Left lung (tissue), 10 donors: Measurements from ENCODE around the gene C9orf43. TPM values are rescaled to one million over a fixed set of nuclear protein-coding genes. Genes with fewer than 3 reads are reported as not detected.
A peak's percentile ranks its signal among the peaks of the same experiment; 100 is the strongest.
"Not testable (repeated sequence)": the region's sequence is repeated elsewhere in the genome, so short reads cannot be mapped to it uniquely, and the experiment has no call there.

Experiments used
- ATAC-seq: fragments of 200-7000 bp; cut with Tn5 transposase; one replicate; pipeline ENCODE4 v1.9.1; 2020; ENCODE audit warnings: moderate library complexity
- DNase-seq, 4 donors: peaks; one replicate each; pipeline ENCODE4 v3.0.0-alpha.2; 2013 to 2020
- H3K27ac ChIP-seq, 2 donors: fragments of 200-600 bp; sonication (generic) in 1 of 2; one replicate each; pipeline versions ENCODE4 v1.5.0 to v1.8.0; 2020 to 2021
- H3K27me3 ChIP-seq, 2 donors: fragments of 200-600 bp; sonication (generic) in 1 of 2; one replicate each; pipeline versions ENCODE4 v1.5.0 to v1.8.0; 2020 to 2021
- H3K36me3 ChIP-seq, 2 donors: fragments of 200-600 bp; sonication (generic) in 1 of 2; one replicate each; pipeline versions ENCODE4 v1.5.0 to v1.8.0; 2020 to 2021
- H3K4me1 ChIP-seq, 2 donors: fragments of 200-600 bp; one replicate each; pipeline ENCODE4 v1.8.0; 2021
- H3K4me3 ChIP-seq, 2 donors: fragments of 200-600 bp; sonication (generic) in 1 of 2; one replicate each; pipeline versions ENCODE4 v1.5.0 to v1.8.0; 2020 to 2021; ENCODE audit warnings: mild to moderate bottlenecking in 1 of 2
- H3K9me3 ChIP-seq, 2 donors: fragments of 200-600 bp; sonication (generic) in 1 of 2; one replicate each; pipeline versions ENCODE4 v1.5.0 to v1.8.0; 2020 to 2021
- CTCF ChIP-seq, 2 donors: fragments of 200-600 bp; sonication (generic) in 1 of 2; IDR thresholded peaks; one replicate each; pipeline versions ENCODE4 v1.5.0 to v1.8.0; 2021; ENCODE audit warnings: antibody characterized with exemption in 2 of 2
- intact Hi-C, 2 donors: fragments of 100-400 bp; cut with DNase I; formaldehyde crosslinking; loops; one replicate each; pipeline versions ENCODE4 v1.11.2 to v1.14.2; 2022
- polyA plus RNA-seq, 6 donors: library from polyadenylated mRNA; unstranded; fragments of 120-200 nt; gene quantifications; one replicate each; pipeline ENCODE4 v1.2.1, GENCODE V29; 2013; ENCODE audit not compliant: insufficient read length in 6 of 6
- total RNA-seq, 2 donors: library from RNA; stranded (reverse); fragmentation: NEBNext Ultra II Directional; extraction: Animal tissue kit (Norgen Biotek cat#: 25700); gene quantifications; one replicate each; pipeline ENCODE4 v1.2.1, GENCODE V29; 2021
- donor health status: DM: no; HTN: yes; CAD: no.
- donor health status: DM: no; HTN: no; CAD: no.

The C9orf43 gene
- total and polyA plus RNA-seq, 8 donors: 0.47 to 1.2 (median 0.74) TPM

DNA sequence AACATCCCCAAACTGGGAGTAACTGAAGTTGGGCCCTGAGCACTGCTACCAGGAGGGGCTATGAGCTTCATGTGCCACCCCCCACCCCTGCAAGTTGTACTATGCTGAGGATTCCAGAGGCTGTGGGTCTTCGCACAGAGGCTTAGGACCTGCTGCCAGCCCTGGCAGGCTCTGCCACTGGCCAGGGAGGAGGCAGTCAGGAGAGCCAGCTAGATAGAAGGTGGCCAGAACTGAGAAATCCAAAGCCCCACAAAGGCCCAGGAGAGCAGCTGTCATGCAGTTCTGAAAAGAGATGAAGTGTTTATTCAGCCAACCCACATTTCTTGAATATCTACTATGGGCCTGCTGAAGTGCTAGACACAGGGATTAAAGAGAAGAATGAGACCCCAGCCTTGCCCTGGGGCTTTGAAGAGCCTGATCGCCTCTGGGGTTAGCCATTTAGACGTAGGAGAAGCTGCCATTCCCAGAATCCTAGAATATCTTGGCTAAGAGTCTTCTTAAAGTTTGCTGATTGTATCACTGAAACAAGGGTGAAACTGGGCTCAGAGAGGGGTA lies 10.8 kb upstream of the C9orf43 start:
- no peak overlapping the region for H3K4me3 ChIP-seq
- intact Hi-C loops: no loop called here

GRCh38 chr9:113401027-113401792 lies 9.3 kb upstream of the C9orf43 start, which contains the start of gene ALAD:
ALAD (minus strand) TSS chr9:113401284; CDS start chr9:113393559, 7,725 bp downstream.
- H3K9me3 ChIP-seq: no peaks in the 10 kb centered on the region
- peak; percentile 99 for ATAC-seq
- intact Hi-C loops: no loop called here
- no peaks in the 10 kb centered on the region for H3K27me3 ChIP-seq
- H3K4me3 ChIP-seq: peak within 1 kb of the TSS; percentile 70 to 81
- H3K27ac ChIP-seq: peak within 1 kb of the TSS; percentile 74 to 83
- H3K36me3 ChIP-seq: no peaks in the 10 kb centered on the region
- H3K4me1 ChIP-seq: peaks cover 8 to 52% of the 10 kb centered on the region in 2 donors
- DNase-seq: peak; percentile 98 to 100 (median 100)
- TF ChIP-seq CTCF (IDR thresholded peaks at IDR 0.05): peak; percentile 91 to 100

More for the DNA sequence above, 10.8 kb upstream of the C9orf43 start:
- Histone ChIP-seq H3K4me1 (peaks cover 8 to 52% of the 10 kb centered on the region in 2 donors), H3K9me3 (no peaks in the 10 kb centered on the region), H3K27me3 (no peaks in the 10 kb centered on the region), H3K27ac (no peak overlapping the region), H3K36me3 (no peaks in the 10 kb centered on the region)
- ATAC-seq: no peak
- TF ChIP-seq CTCF (IDR thresholded peaks at IDR 0.05): no peak
- DNase-seq: no peak

- H3K4me3 ChIP-seq: no peak overlapping the region
- H3K9me3 ChIP-seq: no peaks in the 10 kb centered on the region
- DNase-seq: no peak
- ATAC-seq: no peak
- H3K27ac ChIP-seq: peak overlapping the region in 1 of 2 donors; percentile 73
- H3K4me1 ChIP-seq: peaks cover 8 to 70% of the 10 kb centered on the region in 2 donors
- intact Hi-C loops: no loop called here
- peaks cover 0 to 15% of the 10 kb centered on the region in 2 donors for H3K36me3 ChIP-seq
- no peaks in the 10 kb centered on the region for H3K27me3 ChIP-seq
- no peak for TF ChIP-seq CTCF (IDR thresholded peaks at IDR 0.05)
Measured at GRCh38 chr9:113403646-113404045, 6.9 kb upstream of the C9orf43 start.

GRCh38 chr9:113406353-113406752 lies 4.2 kb upstream of the C9orf43 start:
- H3K4me3 ChIP-seq, H3K27me3 ChIP-seq, H3K9me3 ChIP-seq, DNase-seq, ATAC-seq, intact Hi-C loops: not testable (repeated sequence)
- peak overlapping the region in 1 of 2 donors; percentile 30 for H3K27ac ChIP-seq
- peaks cover 0 to 21% of the 10 kb centered on the region in 2 donors for H3K36me3 ChIP-seq
- peaks cover 5 to 61% of the 10 kb centered on the region in 2 donors for H3K4me1 ChIP-seq

DNA sequence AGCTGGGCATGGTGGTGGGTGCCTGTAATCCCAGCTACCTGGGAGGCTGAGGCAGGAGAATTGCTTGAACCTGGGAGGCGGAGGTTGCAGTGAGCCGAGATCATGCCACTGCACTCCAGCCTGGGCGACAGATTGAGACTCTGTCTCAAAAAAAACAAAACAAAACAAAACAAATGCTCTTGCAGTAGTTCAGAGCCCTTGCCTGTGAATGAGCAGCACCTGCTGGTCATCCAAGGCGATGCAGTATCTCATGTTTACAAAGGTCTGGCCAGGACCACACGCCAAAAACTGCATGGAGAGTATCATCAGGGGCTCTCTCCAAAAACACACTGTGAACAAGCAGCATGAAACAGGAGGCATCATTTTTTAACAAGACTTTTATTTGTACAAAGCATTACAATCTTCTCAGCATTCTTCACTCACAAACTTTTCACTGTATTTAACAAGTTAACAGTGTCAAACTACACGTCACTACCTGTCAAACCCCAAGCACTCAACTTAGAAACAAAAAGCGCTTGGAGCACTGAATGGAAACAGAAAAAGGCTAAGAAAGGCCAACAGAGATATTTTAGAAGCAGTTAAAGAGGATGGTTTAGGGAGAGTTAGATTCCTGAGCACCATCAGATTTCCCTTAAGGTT lies 3.6 kb upstream of the C9orf43 start:
- peak; percentile 9 for ATAC-seq
- H3K4me1 ChIP-seq: peaks cover 10 to 59% of the 10 kb centered on the region in 2 donors
- H3K27me3 ChIP-seq, intact Hi-C loops, H3K4me3 ChIP-seq, H3K9me3 ChIP-seq: not testable (repeated sequence)
- peak in 3 of 4 donors; percentile 43 to 78 (median 54) for DNase-seq
- peak overlapping the region in 1 of 2 donors; percentile 30 for H3K27ac ChIP-seq
- peaks cover 0 to 21% of the 10 kb centered on the region in 2 donors for H3K36me3 ChIP-seq
- peak; percentile 61 to 62 for TF ChIP-seq CTCF (IDR thresholded peaks at IDR 0.05)
